HG02970 (cell line): Measurements from ENCODE around the gene AP3D1.
"Not testable (repeated sequence)": the region's sequence is repeated elsewhere in the genome, so short reads cannot be mapped to it uniquely, and the experiment has no call there.

Experiments used
- ATAC-seq: cut with Tn5 transposase; IDR thresholded peaks from one replicate; pipeline ENCODE4 v1.9.1; 2021; ENCODE audit warnings: mild to moderate bottlenecking, moderate library complexity, moderate number of reproducible peaks; ENCODE audit not compliant: unreplicated experiment, low FRiP score

Gene AP3D1

GRCh38 chr19:2151339-2152229, at the start of gene AP3D1:
AP3D1 (minus strand) TSS chr19:2151566; CDS start chr19:2151334, 232 bp downstream.
- peak; percentile 82 for ATAC-seq

GRCh38 chr19:2200624-2201294, 49.4 kb upstream of the AP3D1 start:
- not testable (repeated sequence) for ATAC-seq

GRCh38 chr19:2199861-2200623, 48.7 kb upstream of the AP3D1 start:
- ATAC-seq, result no peak

GRCh38 chr19:2199215-2199614, 47.8 kb upstream of the AP3D1 start:
- no peak for ATAC-seq

- no peak for ATAC-seq
Observed at GRCh38 chr19:2198317-2198716, 47.0 kb upstream of the AP3D1 start.

GRCh38 chr19:2197270-2197669, 45.9 kb upstream of the AP3D1 start:
- ATAC-seq, result no peak

GRCh38 chr19:2195914-2196313, 44.5 kb upstream of the AP3D1 start:
- no peak for ATAC-seq

GRCh38 chr19:2195361-2195760, 44.0 kb upstream of the AP3D1 start:
- no peak for ATAC-seq

- ATAC-seq, result no peak
Observed at GRCh38 chr19:2194513-2195078, 43.2 kb upstream of the AP3D1 start.

- no peak for ATAC-seq
Observed at GRCh38 chr19:2193807-2194206, 42.4 kb upstream of the AP3D1 start.

- ATAC-seq, result no peak
Observed at GRCh38 chr19:2192862-2193261, 41.5 kb upstream of the AP3D1 start.

GRCh38 chr19:2191456-2192310, 40.3 kb upstream of the AP3D1 start:
- ATAC-seq, result no peak

GRCh38 chr19:2190848-2191455, 39.6 kb upstream of the AP3D1 start:
- no peak for ATAC-seq

- no peak for ATAC-seq
Observed at GRCh38 chr19:2189880-2190279, 38.5 kb upstream of the AP3D1 start.

GRCh38 chr19:2188708-2189385, 37.5 kb upstream of the AP3D1 start:
- no peak for ATAC-seq

- no peak for ATAC-seq
Observed at GRCh38 chr19:2187159-2187558, 35.8 kb upstream of the AP3D1 start.

GRCh38 chr19:2186071-2186846, 34.9 kb upstream of the AP3D1 start:
- no peak for ATAC-seq

GRCh38 chr19:2185734-2186070, 34.3 kb upstream of the AP3D1 start:
- ATAC-seq, result no peak
